Mesenchymal stem cell (in vitro differentiated cells and primary cell): ENCODE results near the gene PFKP.

Experiments
- DNase-seq: peaks from one replicate; pipeline ENCODE4 v3.0.0-alpha.2; 2013
- H2AFZ ChIP-seq: one replicate; pipeline ENCODE4 v1.6.1; 2013; ENCODE audit warnings: low read depth, mild to moderate bottlenecking, control low read depth, inconsistent platforms, low read length, moderate library complexity
- H2AK5ac ChIP-seq: 2 replicates; pipeline ENCODE4 v1.6.1; 2013; ENCODE audit warnings: low read length, moderate library complexity, mild to moderate bottlenecking, inconsistent platforms; ENCODE audit not compliant: severe bottlenecking
- H2BK120ac ChIP-seq: one replicate; pipeline ENCODE4 v1.6.1; 2013; ENCODE audit warnings: low read depth, mild to moderate bottlenecking, inconsistent platforms, low read length, moderate library complexity
- H2BK12ac ChIP-seq, 2 experiments: one replicate each; pipeline ENCODE4 v1.6.1; 2013; ENCODE audit warnings: inconsistent platforms in 2 of 2, low read length in 2 of 2, mild to moderate bottlenecking in 2 of 2, moderate library complexity in 2 of 2, control low read depth in 1 of 2
- H2BK15ac ChIP-seq: one replicate; pipeline ENCODE4 v1.6.1; 2013; ENCODE audit warnings: mild to moderate bottlenecking, low read depth, inconsistent platforms; ENCODE audit not compliant: poor library complexity, severe bottlenecking
- H2BK5ac ChIP-seq: 2 replicates; pipeline ENCODE4 v1.6.1; 2013; ENCODE audit warnings: low read depth, mild to moderate bottlenecking, low read length, control low read depth, inconsistent platforms; ENCODE audit not compliant: poor library complexity, severe bottlenecking
- H3K14ac ChIP-seq, 2 experiments: one replicate each; pipeline ENCODE4 v1.6.1; 2013; ENCODE audit warnings: inconsistent platforms in 2 of 2, low read length in 2 of 2, control low read depth in 1 of 2, mild to moderate bottlenecking in 1 of 2, moderate library complexity in 1 of 2
- H3K18ac ChIP-seq, 2 experiments: one replicate each; pipeline ENCODE4 v1.6.1; 2013; ENCODE audit warnings: inconsistent platforms in 2 of 2, low read length in 2 of 2, control low read depth in 1 of 2, low read depth in 1 of 2, mild to moderate bottlenecking in 1 of 2
- H3K23ac ChIP-seq, 2 experiments: one replicate each; pipeline ENCODE4 v1.6.1; 2013; ENCODE audit warnings: inconsistent platforms in 2 of 2, low read length in 2 of 2, mild to moderate bottlenecking in 2 of 2, moderate library complexity in 2 of 2, control low read depth in 1 of 2
- H3K27ac ChIP-seq: 2 replicates; pipeline ENCODE4 v1.5.1; 2013; ENCODE audit warnings: mild to moderate bottlenecking, moderate library complexity, low read length, control low read depth, inconsistent platforms; ENCODE audit not compliant: poor library complexity, severe bottlenecking
- H3K27me3 ChIP-seq, 2 experiments: 2 replicates each; pipeline versions ENCODE4 v1.6.1 to v1.7.0; 2013; ENCODE audit warnings: low read length in 2 of 2, mild to moderate bottlenecking in 2 of 2, moderate library complexity in 2 of 2, control low read depth in 1 of 2, inconsistent platforms in 1 of 2; ENCODE audit not compliant: control insufficient read depth in 1 of 2, insufficient read depth in 1 of 2
- H3K36me3 ChIP-seq, 2 experiments: 2 replicates each; pipeline versions ENCODE4 v1.6.1 to v1.7.0; 2013; ENCODE audit warnings: low read length in 2 of 2, control low read depth in 1 of 2, inconsistent platforms in 1 of 2, low read depth in 1 of 2, mild to moderate bottlenecking in 1 of 2; ENCODE audit not compliant: insufficient read depth in 2 of 2, control insufficient read depth in 1 of 2
- H3K4ac ChIP-seq, 2 experiments: one replicate each; pipeline ENCODE4 v1.6.1; 2013; ENCODE audit warnings: inconsistent platforms in 2 of 2, low read length in 2 of 2, mild to moderate bottlenecking in 2 of 2, moderate library complexity in 2 of 2, control low read depth in 1 of 2, low read depth in 1 of 2
- H3K4me1 ChIP-seq: 2 replicates; pipeline ENCODE4 v1.6.1; 2013; ENCODE audit warnings: low read depth, low read length, control low read depth; ENCODE audit not compliant: control insufficient read depth, insufficient read depth
- H3K4me2 ChIP-seq: 2 replicates; pipeline ENCODE4 v1.6.1; 2013; ENCODE audit warnings: low read length, mild to moderate bottlenecking, inconsistent platforms; ENCODE audit not compliant: poor library complexity, severe bottlenecking
- H3K4me3 ChIP-seq, 2 experiments: 2 replicates each; pipeline versions ENCODE4 v1.5.1 to v1.7.0; 2013; ENCODE audit warnings: low read length in 2 of 2, mild to moderate bottlenecking in 2 of 2, control low read depth in 1 of 2, low read depth in 1 of 2; ENCODE audit not compliant: insufficient read depth in 1 of 2
- H3K79me1 ChIP-seq: replicated peaks from 2 replicates; pipeline ENCODE4 v1.6.1; 2013; ENCODE audit warnings: mild to moderate bottlenecking, control low read depth, low read length, inconsistent platforms; ENCODE audit not compliant: poor library complexity, severe bottlenecking
- H3K9ac ChIP-seq: 2 replicates; pipeline ENCODE4 v1.7.0; 2013; ENCODE audit warnings: mild to moderate bottlenecking, low read length, moderate library complexity
- H3K9me3 ChIP-seq: 2 replicates; pipeline ENCODE4 v1.7.0; 2013; ENCODE audit warnings: mild to moderate bottlenecking, low read length; ENCODE audit not compliant: control insufficient read depth
- H4K8ac ChIP-seq: one replicate; pipeline ENCODE4 v1.6.1; 2013; ENCODE audit warnings: inconsistent platforms, mild to moderate bottlenecking, low read length, moderate library complexity
- H4K91ac ChIP-seq: one replicate; pipeline ENCODE4 v1.6.1; 2013; ENCODE audit warnings: mild to moderate bottlenecking, low read length, inconsistent platforms
- WGBS: methylation state at CpG from one replicate; pipeline ENCODE4 v1.1.7; 2013; ENCODE audit warnings: mixed read lengths; 5-methylcytosine and 5-hydroxymethylcytosine counted together

The PFKP gene

GRCh38 chr10:3085785-3086567 lies 18.6 kb downstream of the PFKP start:
- Histone ChIP-seq H3K4me3 (no peak overlapping the region), H2BK15ac (no peak overlapping the region), H3K27ac (no peak overlapping the region), H3K79me1 (peaks cover 21% of the 10 kb centered on the region), H3K27me3 (no peaks in the 10 kb centered on the region), H3K23ac (no peak overlapping the region), H2AK5ac (peak overlapping the region; percentile 79), H3K4me1 (peaks cover 27% of the 10 kb centered on the region), H3K36me3 (peaks cover 3 to 27% of the 10 kb centered on the region in 2 experiments), H3K9ac (no peak overlapping the region), H3K14ac (peak overlapping the region in 1 of 2 experiments; percentile 51), H3K9me3 (no peaks in the 10 kb centered on the region), H4K8ac (no peak overlapping the region), H2BK12ac (peak overlapping the region in 1 of 2 experiments; percentile 34), H4K91ac (no peak overlapping the region), H2AFZ (no peak overlapping the region), H3K4ac (no peak overlapping the region), H3K18ac (peak overlapping the region in 1 of 2 experiments; percentile 61), H2BK5ac (no peak overlapping the region), H2BK120ac (no peak overlapping the region), H3K4me2 (no peak overlapping the region)
- no peak for DNase-seq
- 88% methylated on average over 19 of the region's 20 CpGs for WGBS

- peaks cover 11% of the 10 kb centered on the region for H3K79me1 ChIP-seq
- H3K4ac ChIP-seq: peak overlapping the region in 1 of 2 experiments; percentile 35
- H3K4me1 ChIP-seq: peaks cover 40% of the 10 kb centered on the region
- 97% methylated on average over 11 of the region's 12 CpGs for WGBS
- DNase-seq: no peak
- H3K23ac ChIP-seq: no peak overlapping the region
- H3K36me3 ChIP-seq: peaks cover 3 to 16% of the 10 kb centered on the region in 2 experiments
- H2BK5ac ChIP-seq: no peak overlapping the region
- H3K4me2 ChIP-seq: no peak overlapping the region
- no peak overlapping the region for H3K9ac ChIP-seq
- H2AK5ac ChIP-seq: peak overlapping the region; percentile 85
- no peak overlapping the region for H2AFZ ChIP-seq
- peak overlapping the region in 1 of 2 experiments; percentile 63 for H3K18ac ChIP-seq
- peak overlapping the region; percentile 93 for H3K27ac ChIP-seq
- no peak overlapping the region for H3K4me3 ChIP-seq
- peak overlapping the region; percentile 52 for H4K8ac ChIP-seq
- no peaks in the 10 kb centered on the region for H3K27me3 ChIP-seq
- peak overlapping the region; percentile 14 to 84 for H2BK12ac ChIP-seq
- H3K14ac ChIP-seq: peak overlapping the region in 1 of 2 experiments; percentile 89
- H2BK120ac ChIP-seq: no peak overlapping the region
- peak overlapping the region; percentile 80 for H4K91ac ChIP-seq
- no peaks in the 10 kb centered on the region for H3K9me3 ChIP-seq
- no peak overlapping the region for H2BK15ac ChIP-seq
Observed at GRCh38 chr10:3090388-3090787, 23.0 kb downstream of the PFKP start.

- H3K4me1 ChIP-seq: peaks cover 42% of the 10 kb centered on the region
- H4K8ac ChIP-seq: peak overlapping the region; percentile 13
- no peak overlapping the region for H3K4ac ChIP-seq
- no peak overlapping the region for H3K23ac ChIP-seq
- no peak overlapping the region for H2BK12ac ChIP-seq
- peak overlapping the region; percentile 93 for H3K27ac ChIP-seq
- peak overlapping the region in 1 of 2 experiments; percentile 15 for H3K4me3 ChIP-seq
- H2BK120ac ChIP-seq: no peak overlapping the region
- H3K79me1 ChIP-seq: peaks cover 11% of the 10 kb centered on the region
- peak overlapping the region; percentile 37 for H3K9ac ChIP-seq
- H3K9me3 ChIP-seq: no peaks in the 10 kb centered on the region
- no peaks in the 10 kb centered on the region for H3K27me3 ChIP-seq
- 55% methylated on average over 15 of the region's 17 CpGs for WGBS
- peak overlapping the region; percentile 38 for H3K4me2 ChIP-seq
- H3K14ac ChIP-seq: no peak overlapping the region
- no peak overlapping the region for H2BK15ac ChIP-seq
- H4K91ac ChIP-seq: no peak overlapping the region
- peaks cover 3 to 13% of the 10 kb centered on the region in 2 experiments for H3K36me3 ChIP-seq
- H2AK5ac ChIP-seq: peak overlapping the region; percentile 83
- H3K18ac ChIP-seq: peak overlapping the region; percentile 34 to 54
- DNase-seq: peak; percentile 64
- no peak overlapping the region for H2BK5ac ChIP-seq
- H2AFZ ChIP-seq: no peak overlapping the region
Observed at GRCh38 chr10:3090914-3091787, 23.8 kb downstream of the PFKP start.

GRCh38 chr10:3091921-3092320 lies 24.6 kb downstream of the PFKP start:
- Histone ChIP-seq H2BK5ac (no peak overlapping the region), H3K18ac (peak overlapping the region in 1 of 2 experiments; percentile 55), H2AK5ac (peak overlapping the region; percentile 31), H3K79me1 (peaks cover 7% of the 10 kb centered on the region), H3K27me3 (no peaks in the 10 kb centered on the region), H4K91ac (peak overlapping the region; percentile 3), H2BK12ac (peak overlapping the region; percentile 6 to 27), H2AFZ (no peak overlapping the region), H3K9ac (peak overlapping the region; percentile 37), H3K27ac (peak overlapping the region; percentile 93), H3K36me3 (peaks cover 0 to 8% of the 10 kb centered on the region in 2 experiments), H3K9me3 (no peaks in the 10 kb centered on the region), H3K4me1 (peaks cover 41% of the 10 kb centered on the region), H3K4me2 (no peak overlapping the region), H3K4me3 (no peak overlapping the region), H2BK120ac (no peak overlapping the region), H2BK15ac (peak overlapping the region; percentile 87), H3K14ac (no peak overlapping the region), H4K8ac (no peak overlapping the region), H3K23ac (no peak overlapping the region), H3K4ac (no peak overlapping the region)
- 95% methylated on average over 4 of the region's 5 CpGs for WGBS
- DNase-seq: no peak
